Stimulated activated CD8-positive, alpha-beta memory T cell treated with anti-CD3 and anti-CD28 coated beads, Interleukin-12 subunit alpha, Interleukin-12 subunit beta, amount 100 ng/mL, for 24 hours (primary cell): ENCODE results near the gene SLC1A3.
"Not testable (repeated sequence)": the region's sequence is repeated elsewhere in the genome, so short reads cannot be mapped to it uniquely, and the experiment has no call there.

Experiments used
- DNase-seq: peaks from one replicate; pipeline ENCODE4 v3.0.0-alpha.2; 2020; ENCODE audit errors: extremely low read depth

Gene SLC1A3

DNA sequence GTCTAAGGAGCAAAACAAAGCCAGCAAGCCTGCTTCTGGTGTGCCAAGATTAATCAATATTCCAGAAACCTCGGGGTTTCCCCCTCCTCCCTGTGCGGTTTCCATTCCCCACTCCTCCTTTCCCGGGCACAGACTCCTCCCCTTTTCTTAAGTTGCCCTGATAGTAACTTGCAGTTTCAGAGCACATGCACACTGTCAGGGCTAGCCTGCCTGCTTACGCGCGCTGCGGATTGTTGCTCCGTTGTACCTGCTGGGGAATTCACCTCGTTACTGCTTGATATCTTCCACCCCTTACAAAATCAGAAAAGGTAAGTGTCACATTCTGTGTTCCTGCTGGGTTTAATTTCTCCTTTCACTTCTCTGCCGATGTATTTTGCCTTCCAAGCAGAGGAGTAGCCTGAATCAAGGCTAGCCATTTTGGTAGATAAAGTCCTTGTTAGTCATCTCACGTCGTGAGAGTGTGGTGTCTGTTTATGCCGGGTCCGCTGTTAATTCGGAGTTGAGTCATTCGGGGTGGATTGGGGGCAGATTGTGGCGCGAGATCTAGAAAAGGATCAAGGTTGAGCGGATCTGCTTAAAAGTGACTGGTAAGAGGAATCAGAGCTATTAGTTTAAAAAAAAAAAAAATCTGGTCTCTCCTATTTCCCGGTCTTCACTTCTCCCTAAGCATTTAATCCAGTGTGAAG lies at the start of gene SLC1A3:
TSS of gene SLC1A3 (plus strand) at position 179 of the 686 bp plus-strand sequence. CDS start 1,818 bp downstream, outside the sequence.
- DNase-seq: no peak

DNA sequence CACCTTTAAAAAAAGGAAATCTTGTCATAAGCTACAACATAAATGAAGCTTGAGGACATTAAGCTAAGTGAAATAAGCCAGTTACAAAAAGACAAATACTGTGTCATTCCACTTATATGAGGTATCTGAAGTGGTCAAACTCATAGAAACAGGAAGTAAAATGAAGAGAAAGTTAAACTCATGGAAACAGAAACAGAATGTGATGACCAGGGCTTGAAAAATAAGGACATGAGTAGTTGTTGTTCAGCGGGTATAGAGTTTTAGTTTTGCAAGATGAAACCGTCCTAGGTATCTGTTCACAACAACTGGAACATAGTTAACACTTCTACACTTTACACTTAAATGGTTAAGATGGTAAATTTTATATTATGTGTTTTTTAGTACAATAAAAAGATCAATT lies 47.8 kb upstream of the SLC1A3 start:
- DNase-seq: no peak

DNA sequence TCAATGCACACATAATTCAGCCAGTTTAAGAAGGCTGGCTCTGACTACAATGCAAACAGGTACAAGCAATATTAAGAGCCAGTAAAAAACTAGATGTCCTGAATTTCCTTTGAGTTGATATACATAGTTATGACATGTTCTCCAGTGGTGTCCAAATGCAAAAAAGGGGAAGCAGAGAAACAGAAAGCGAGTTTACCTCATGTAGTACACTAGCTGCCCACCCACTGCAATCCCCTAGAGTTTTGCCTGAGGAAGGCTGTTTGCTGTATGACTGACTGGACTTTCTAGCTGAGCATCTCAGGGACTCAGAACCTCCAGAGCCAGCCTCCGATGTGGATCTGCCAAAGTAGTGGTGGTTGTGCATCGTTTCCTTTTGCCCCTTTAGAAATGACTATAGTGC lies 44.8 kb upstream of the SLC1A3 start:
- DNase-seq: no peak

DNA sequence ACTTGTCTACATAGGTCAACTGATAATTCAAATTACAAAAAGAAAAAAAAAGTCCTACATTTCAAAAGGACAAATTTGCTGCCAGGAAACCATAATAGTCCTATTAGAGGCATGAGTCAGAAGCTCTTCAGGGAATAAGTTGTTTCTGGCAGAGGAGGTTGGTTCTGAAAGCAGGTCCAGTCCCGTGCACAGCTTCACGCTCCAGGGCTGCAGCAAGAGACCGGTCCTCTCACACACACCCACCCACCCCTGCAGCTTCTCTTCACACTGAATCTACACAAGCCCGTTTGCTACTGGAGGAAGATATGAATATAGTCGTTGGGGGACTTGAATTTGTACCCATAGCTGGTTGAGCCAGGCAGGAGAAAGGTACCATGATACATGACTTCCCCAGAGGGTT lies 36.9 kb upstream of the SLC1A3 start:
- no peak for DNase-seq

DNA sequence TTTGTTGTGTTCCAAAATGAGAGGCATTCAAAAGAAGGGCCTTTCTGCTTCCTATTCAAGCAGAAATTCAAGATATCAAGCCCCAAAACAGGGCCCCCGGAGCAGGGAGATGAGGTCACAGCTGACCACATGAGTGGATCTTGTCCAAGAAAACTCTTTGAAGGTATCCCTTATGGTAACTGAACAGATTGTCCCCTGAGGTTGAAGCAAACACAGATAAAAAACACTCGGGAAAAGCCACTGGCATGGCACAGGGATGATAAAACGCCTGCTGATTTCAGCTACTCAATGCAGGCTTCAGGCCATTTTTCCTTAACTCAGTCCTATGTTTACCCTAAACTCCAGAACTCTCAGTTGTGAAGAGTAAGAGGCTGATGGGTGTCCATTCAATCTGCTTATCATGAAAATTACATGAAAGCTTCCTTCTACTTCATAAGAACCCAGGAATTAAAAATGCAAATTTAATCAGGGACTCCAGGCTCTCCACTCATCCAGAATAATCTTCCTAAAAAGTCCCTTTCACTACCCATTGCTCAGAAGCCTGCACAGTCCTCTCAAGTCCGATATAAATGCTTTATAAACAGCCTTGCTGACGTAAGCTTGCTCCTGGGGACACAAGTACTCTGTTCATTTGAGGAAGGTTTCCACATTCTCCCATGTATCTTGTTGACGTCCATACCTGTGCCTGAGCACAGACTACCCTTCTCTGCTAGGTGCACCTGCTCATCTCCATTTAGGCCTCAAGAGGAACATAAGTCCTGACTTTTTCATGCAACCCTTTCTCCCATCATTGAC lies 35.9 kb upstream of the SLC1A3 start:
- no peak for DNase-seq

DNA sequence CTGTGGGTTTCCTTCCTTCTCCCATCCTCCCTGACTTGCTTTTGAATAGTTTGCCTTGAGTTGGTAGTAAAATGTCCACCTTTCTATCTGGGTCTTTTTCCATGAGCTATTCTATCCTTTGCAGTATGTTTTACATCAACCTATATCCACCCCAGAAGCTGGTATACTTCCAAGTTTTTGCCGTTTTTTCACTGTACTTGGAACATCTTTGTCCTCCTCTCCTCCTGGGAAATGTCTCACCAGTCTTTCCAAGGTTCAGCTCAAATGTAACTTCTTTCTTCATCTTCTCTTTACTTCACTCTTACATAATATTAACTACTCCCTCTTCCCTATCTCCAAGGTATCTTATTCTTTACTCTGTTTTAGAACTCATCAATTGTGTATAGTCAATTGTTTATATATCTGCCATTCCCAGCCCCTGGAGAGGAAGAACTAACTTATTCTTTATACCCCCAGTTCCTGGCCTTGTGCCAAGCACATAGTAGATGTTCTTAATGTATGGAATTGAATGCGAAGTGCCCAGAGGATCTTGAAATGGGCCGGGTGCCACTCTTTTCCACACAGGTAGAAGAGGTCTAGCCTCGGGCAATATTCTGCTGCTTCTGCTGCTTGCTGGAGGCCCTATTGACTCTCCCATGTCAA lies 34.9 kb upstream of the SLC1A3 start:
- no peak for DNase-seq

DNA sequence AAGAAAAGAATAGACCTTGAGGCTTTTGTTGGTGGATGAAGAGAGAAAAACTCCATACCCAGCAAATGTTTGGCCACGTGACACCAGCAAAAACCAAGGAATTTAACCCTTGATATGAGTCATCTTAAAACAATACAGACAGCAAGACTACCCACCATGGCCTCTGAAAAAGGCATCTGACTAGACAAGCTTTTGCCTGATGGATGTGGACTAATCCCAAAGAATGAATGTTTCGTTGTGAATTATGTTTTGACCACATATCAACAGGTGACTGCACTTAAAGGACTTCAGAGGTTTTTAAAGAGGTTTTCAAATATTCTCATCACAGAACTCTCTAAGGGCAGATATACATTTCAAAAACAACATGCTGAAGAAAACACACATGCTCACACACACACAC lies 33.0 kb upstream of the SLC1A3 start:
- no peak for DNase-seq

DNA sequence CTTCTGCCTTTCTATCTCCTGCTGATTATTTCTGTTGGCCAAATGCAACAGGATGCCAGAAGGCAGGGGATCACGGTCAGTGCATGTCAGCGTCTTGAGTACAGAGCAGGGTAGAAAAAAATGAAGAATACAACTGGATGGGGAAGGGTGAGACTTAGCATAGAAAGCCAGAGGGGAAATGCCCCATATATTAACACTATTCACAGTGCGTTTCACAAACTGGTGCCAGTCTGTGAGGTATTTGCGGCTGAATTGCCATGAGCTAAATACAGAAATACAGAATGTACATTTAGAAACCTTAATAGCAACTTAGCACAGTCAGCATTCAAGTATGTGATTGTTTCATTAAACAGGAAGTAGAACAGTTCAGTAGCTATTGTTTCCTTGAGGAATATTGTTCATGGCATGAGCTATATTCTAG lies 31.0 kb upstream of the SLC1A3 start:
- no peak for DNase-seq

DNA sequence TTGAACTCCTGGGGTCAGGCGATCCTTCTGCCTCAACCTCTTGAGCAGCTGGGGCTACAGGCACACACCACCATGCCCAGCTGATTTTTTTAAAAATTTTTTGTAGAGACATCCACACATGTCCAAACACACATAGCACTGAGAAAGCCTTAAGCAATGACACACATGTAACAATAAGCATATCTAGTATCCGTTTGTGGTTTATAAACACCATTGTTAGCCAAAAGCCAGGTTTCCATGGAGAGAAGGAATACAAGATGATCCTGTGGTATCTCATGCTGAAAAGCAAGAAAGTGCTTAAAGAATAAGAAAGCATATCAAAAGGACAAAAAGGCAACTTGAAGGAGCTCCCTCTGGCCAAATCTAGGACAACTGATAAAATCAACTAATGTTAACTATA lies 29.7 kb upstream of the SLC1A3 start:
- DNase-seq: no peak

DNA sequence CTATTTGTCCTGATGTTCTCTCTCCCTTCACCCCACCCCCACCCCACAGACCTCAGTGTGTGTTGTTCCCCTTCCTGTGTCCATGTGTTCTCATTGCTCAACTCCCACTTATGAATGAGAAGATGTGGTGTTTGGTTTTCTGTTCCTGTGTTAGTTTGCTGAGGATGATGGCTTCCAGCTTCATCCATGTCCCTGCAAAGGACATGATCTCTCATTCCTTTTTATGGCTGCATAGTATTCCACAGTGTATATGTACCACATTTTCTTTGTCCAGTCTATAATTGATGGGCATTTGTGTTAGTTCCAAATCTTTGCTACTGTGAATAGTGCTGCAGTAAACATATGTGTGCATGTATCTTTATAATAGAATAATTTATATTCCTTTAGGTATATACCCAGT lies 26.5 kb upstream of the SLC1A3 start:
- not testable (repeated sequence) for DNase-seq

DNA sequence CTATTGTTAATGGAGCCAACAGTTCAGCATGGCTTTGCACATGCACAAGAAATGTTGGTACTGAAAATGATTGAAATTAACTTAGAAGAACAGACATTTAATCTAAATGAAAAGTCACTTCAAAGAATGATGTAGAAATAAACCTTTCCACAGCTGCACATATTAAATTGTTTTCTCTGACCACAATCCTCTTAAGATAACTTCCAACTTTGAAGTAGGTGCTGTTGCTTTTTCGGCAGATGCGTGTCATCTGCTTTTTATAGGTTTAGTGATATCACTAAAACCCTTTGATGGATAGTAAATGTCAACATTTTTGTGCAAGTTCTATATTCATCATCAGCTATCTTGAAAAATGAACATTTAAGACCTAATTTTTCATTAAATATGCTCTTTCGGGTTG lies 25.3 kb upstream of the SLC1A3 start:
- no peak for DNase-seq

DNA sequence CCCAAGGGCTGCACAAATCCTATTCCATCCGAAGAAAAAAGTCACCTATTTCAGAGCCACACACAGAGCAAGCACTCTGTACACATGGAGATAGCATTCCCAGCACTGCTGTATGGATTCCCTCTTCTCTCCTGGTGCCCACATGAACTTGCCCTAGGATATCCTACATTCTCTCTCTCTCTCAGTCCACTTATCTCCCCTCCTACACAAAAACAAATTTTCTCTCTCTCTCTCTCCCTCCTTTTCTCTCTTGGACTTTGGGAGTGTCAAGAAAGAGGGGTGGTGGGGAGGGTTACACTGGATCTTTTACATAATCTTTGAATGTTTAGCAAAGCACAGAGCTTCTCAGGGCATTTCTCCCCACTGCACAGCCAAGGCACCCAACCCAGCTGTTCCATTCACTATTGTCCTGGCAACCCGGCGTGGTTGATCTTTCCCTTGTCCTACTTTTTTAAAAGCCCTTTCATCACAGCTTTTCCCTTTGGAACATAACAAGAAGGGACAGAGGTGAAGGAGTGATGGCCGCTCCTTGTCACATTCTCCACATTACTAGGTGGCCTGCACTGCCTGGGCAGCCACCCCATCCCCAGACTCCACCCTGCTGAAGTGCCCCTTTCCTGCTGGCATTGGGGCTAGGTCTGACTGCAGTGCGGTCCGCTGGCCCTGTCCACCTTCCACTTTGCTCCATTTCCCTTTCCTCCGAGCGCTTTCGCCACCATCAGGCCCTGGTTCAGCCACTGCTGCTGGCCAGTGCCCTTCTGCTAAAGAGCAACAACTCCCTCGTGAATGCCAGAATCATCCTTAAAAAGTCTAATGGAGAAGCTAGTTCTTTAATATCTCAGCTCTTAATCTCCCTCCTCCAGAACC lies 22.2 kb upstream of the SLC1A3 start:
- DNase-seq: no peak

DNA sequence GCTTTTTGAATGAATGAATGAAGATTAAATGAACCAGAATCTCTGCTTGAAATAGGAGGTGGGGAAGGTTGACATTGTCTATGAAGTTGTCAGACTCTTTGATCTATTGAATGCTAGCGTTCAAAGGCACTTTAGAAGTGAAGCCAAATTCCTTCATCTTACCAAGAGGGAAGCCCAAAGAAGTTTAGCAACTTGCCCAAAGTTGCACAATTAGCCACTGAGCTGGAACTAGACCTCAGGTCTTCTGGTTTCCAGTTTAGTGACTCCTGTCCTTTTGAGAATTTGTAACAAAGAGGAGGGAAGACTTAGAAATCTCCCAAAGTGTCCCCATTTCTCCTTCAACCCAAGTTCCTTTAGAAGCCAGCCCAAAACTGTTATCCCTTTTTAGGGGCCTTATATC lies 20.7 kb upstream of the SLC1A3 start:
- no peak for DNase-seq

DNA sequence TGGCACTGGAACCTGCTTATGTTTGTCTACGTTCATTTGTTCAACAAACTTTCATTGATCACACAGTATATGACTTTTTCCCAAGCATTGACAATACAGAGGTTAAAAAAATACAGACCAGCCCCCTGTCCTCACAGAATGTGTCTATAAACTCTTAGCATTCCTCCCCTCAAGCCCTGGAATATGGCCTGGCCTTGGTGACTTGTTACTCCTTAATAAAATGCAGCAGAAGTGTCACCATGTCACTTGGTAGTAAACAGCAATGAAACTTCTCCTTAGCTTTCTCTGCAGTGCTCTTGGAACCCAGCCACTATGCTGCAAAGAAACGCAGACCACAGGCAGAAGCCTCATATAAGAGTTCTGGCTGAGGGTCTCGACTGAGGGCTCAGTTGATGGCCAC lies 19.1 kb upstream of the SLC1A3 start:
- DNase-seq: no peak

DNA sequence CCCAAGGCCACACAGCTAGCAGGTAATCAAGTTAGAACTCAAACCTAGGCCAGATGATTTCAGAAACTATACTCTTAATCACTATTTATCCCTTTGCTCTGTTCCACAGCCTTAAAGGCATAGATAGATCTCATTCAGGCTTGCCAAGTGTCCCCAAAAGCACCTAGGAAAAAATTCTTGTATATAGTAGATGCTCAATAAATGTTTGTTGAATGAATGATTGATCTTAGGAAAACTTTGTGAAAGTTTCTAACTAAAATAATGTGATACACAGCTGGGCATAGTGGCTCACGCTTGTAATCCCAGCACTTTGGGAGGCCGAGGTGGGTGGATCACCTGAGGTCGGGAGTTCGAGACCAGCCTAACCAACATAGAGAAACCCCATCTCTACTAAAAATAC lies 16.7 kb upstream of the SLC1A3 start:
- DNase-seq: not testable (repeated sequence)

DNA sequence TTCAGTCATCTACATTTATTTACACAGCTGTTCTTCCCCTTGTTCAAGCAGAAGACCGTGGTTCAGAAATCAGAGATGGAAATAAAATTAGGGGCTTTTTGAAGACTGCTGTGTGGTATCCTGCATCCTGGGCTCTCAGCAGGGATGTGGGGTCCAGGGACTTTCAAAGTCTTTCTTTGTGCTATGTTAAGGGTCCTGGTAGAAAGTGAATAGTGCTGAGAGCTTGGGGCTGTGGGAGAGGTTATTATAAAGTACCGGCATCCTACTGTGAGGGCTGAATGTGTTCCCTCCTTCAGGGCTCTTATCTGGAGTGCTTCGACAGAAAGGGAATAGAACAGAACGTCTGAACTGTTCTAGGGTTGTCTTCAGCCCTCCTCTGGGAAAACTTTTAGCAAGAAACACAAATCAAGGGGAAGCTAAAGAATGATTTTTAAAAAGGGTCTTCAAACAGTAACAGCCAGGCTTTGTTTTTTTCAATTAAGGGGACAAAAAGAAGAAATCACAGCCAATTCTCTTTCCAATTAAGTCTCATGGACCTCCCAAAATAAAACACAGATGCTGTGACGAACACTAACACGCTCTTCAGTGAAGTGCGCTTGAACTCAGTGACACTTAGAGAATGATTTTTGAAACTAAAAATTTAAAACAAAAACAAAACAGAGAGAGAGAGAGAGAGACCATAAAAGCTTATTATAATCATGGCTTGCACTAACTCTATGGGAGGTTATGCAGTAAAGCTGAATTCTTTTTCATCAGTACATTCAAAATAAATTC lies 15.7 kb upstream of the SLC1A3 start:
- DNase-seq: no peak

DNA sequence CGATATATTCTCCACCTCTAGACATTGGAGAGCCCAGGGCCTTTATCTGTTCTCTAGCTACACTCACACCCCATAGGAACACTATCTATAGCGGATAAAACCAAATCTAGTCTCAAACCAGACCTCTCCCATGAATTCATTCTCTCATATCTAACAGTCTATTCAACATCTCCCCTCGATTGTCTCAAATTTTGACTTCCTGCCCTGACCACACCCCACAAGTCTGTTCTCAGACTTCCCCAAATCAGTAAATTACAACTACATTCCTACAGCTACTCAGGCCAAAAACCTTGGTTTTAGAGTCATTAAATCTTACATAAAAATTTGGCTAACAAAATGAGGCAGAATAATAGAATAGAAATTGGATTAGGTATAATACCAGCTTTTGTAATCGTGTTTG lies 12.5 kb upstream of the SLC1A3 start:
- no peak for DNase-seq

DNA sequence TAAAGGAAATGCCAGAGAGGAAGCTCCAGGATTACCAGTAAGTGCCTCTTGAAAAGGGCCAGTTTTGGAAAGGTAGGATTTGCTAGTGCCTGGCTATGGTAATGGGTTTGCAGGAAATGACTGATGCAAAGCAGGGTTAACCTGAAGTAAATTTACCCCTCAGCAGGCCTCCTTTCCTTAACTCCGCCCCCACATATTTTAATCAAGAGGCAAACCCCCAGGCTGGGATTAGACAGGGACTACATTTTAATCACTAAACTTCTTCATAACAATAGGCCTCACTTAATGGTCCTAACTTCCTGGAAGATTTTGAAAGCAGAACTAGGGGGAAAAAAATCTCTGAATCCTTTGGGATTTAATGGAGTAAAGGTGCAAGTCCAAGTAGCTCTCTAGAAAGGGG lies 10.2 kb upstream of the SLC1A3 start:
- no peak for DNase-seq

DNA sequence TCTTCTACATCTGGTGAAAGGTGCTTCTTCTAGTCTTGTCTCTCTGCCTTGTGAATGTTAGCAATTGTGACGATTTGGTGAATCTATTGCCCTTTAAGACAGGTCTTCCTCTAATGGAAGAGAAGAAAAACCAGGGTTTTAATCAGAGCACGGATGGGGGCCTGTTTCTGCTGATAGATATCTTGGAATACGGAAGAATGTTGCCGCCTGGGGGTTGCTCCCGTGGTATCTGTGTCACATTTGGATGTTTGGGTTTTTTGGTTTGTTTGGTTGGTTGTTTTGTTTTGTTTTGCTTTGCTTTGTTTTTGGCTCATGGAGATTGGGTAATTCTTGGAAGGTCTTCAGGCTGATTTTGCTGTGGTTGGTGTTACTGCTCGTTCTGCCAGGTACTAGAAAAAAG lies 9.7 kb upstream of the SLC1A3 start:
- no peak for DNase-seq

DNA sequence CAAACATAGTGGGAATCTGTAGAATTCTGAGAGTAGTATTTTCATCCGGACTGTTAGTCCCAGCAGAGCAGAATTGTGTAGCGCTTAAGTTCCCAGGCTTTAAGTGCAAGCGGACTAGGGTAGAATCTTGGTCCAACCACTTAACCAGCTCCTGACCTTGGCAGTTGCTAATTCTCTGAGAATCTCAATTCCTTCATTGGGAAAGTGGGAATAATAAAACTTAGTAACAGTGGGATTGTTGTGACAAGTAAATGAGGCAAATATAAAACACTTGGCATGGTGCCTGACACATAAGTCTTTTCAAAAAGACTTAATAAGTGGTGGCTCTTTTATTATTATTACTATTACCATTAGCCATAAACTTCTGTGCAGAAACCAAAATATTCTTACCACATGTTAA lies 8.4 kb upstream of the SLC1A3 start:
- no peak for DNase-seq
